Mesothelial cell of epicardium (in vitro differentiated cells): ENCODE measurements around the gene AGRN. TPM values are rescaled to one million over a fixed set of nuclear protein-coding genes. Genes with fewer than 3 reads are reported as not detected.
A peak's percentile ranks its signal among the peaks of the same experiment; 100 is the strongest.

Experiments used
- DNase-seq, 2 experiments: peaks; one replicate each; pipeline ENCODE4 v3.0.0; 2021; ENCODE audit warnings: low spot score in 2 of 2; ENCODE audit not compliant: unreplicated experiment in 2 of 2
- H3K27ac Mint-ChIP-seq: 2 replicates; pipeline ENCODE4 v1.8.0; 2021; ENCODE audit warnings: mixed read lengths
- H3K27me3 Mint-ChIP-seq: 2 replicates; pipeline ENCODE4 v1.8.0; 2021; ENCODE audit warnings: low read depth, mixed read lengths
- H3K36me3 Mint-ChIP-seq: 2 replicates; pipeline ENCODE4 v1.8.0; 2021; ENCODE audit warnings: mixed read lengths
- H3K4me1 Mint-ChIP-seq: 2 replicates; pipeline ENCODE4 v1.8.0; 2021; ENCODE audit warnings: mixed read lengths
- H3K4me3 Mint-ChIP-seq: 2 replicates; pipeline ENCODE4 v1.8.0; 2021; ENCODE audit warnings: mild to moderate bottlenecking, moderate library complexity, mixed read lengths
- H3K9me3 Mint-ChIP-seq: 2 replicates; pipeline ENCODE4 v1.8.0; 2021; ENCODE audit warnings: mixed read lengths
- total RNA-seq: library from RNA; stranded (reverse); gene quantifications from 3 replicates; pipeline ENCODE4 v1.2.1, GENCODE V29; 2021
- TF ChIP-seq, protein P1 (sequence below): fragments of 200-600 bp; sonication (generic); IDR thresholded peaks from one replicate; pipeline ENCODE4 v1.5.0; 2021; ENCODE audit warnings: antibody characterized with exemption; ENCODE audit not compliant: unreplicated experiment

The AGRN gene
- total RNA-seq, 1 donor from 2014 or later = 514 TPM

DNA sequence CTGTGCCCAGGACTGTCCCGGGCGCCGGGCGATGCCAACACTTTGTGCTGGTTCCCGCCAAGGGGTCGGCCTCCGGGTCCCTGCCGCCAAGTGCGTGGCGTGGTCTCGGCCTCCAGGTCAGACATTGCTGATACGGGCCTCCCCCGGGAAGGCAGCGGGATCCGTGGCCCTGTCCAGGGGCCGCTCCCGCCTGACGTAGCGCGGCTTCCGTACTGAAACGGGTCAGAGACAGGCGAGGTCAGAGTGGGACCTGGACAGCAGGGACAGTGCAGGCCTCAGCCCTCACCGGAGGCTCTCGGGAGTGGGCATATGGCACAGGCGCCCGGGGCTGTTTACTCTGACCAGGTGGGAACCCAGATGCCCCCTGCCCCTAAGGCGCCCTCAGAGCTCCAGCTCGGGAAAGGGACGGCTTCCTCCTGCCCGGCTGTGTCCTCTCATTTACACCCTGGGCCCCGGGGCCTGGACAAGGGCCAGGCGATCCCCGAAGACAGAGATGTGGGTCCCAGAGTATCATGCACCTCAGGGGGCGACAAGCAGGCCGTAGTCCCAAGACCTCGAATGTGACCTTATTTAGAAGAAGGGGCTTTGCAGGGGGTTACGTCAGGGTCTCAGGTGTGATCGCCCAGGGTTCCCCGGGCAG is 63.0 kb downstream of the AGRN start:
- H3K4me3 Mint-ChIP-seq = no peak overlapping the region

GRCh38 chr1:1083416-1084371 is 63.8 kb downstream of the AGRN start:
- DNase-seq = peak in 1 of 2 experiments; percentile 35
- peaks cover 5% of the 10 kb centered on the region for H3K36me3 Mint-ChIP-seq
- TF ChIP-seq, protein P1, sequence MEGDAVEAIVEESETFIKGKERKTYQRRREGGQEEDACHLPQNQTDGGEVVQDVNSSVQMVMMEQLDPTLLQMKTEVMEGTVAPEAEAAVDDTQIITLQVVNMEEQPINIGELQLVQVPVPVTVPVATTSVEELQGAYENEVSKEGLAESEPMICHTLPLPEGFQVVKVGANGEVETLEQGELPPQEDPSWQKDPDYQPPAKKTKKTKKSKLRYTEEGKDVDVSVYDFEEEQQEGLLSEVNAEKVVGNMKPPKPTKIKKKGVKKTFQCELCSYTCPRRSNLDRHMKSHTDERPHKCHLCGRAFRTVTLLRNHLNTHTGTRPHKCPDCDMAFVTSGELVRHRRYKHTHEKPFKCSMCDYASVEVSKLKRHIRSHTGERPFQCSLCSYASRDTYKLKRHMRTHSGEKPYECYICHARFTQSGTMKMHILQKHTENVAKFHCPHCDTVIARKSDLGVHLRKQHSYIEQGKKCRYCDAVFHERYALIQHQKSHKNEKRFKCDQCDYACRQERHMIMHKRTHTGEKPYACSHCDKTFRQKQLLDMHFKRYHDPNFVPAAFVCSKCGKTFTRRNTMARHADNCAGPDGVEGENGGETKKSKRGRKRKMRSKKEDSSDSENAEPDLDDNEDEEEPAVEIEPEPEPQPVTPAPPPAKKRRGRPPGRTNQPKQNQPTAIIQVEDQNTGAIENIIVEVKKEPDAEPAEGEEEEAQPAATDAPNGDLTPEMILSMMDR = no peak
- no peaks in the 10 kb centered on the region for H3K9me3 Mint-ChIP-seq
- H3K4me3 Mint-ChIP-seq = no peak overlapping the region
- H3K4me1 Mint-ChIP-seq = peaks cover 4% of the 10 kb centered on the region
- peak overlapping the region; percentile 25 for H3K27ac Mint-ChIP-seq
- H3K27me3 Mint-ChIP-seq = peaks cover 2% of the 10 kb centered on the region

More for the DNA sequence above, 63.0 kb downstream of the AGRN start:
- TF ChIP-seq, protein P1 = no peak
- H3K27ac Mint-ChIP-seq = peak overlapping the region; percentile 25
- H3K4me1 Mint-ChIP-seq = peaks cover 4% of the 10 kb centered on the region
- H3K36me3 Mint-ChIP-seq = peaks cover 3% of the 10 kb centered on the region
- H3K9me3 Mint-ChIP-seq = no peaks in the 10 kb centered on the region
- peak in 1 of 2 experiments; percentile 16 for DNase-seq
- peaks cover 2% of the 10 kb centered on the region for H3K27me3 Mint-ChIP-seq

GRCh38 chr1:1084372-1085170 is 64.7 kb downstream of the AGRN start:
- H3K27ac Mint-ChIP-seq = no peak overlapping the region
- peak in 1 of 2 experiments; percentile 14 for DNase-seq
- H3K27me3 Mint-ChIP-seq = no peaks in the 10 kb centered on the region
- TF ChIP-seq, protein P1 = no peak
- H3K4me3 Mint-ChIP-seq = no peak overlapping the region
- peaks cover 5% of the 10 kb centered on the region for H3K36me3 Mint-ChIP-seq
- H3K4me1 Mint-ChIP-seq = peaks cover 4% of the 10 kb centered on the region
- no peaks in the 10 kb centered on the region for H3K9me3 Mint-ChIP-seq

DNA sequence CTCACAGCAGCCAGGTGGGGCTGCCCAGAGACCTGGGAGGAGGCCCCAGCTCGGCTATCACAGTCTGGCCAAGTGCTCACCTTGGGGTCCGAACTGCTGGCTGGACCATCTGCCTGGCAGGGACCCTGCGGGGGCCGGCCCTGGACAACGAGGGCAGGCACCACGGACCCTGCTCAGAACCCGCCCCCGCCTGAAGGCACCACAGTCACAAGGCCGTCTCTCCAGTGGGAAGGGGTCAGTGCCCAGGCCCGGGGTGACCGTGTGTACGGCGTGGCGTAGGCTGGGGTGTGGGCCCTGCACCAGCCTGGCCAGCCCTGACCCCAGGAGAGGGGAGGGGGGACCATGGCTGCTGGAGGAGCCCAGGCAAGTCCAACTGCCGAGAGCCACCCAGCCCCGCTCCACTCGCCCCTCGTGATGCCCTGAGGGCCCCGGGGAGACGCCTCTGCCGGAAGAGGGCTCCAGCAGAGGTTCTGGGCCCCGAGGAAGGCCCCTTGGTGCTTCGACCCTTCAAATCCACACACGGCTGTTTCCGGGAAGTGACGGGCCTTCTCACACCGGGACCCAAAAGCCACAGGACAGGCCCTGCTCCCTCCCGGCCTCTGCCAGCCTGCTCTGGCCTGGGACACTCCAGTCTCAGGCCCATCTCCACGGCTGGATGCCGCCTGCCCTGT is 65.4 kb downstream of the AGRN start:
- Mint-ChIP-seq H3K9me3 (no peaks in the 10 kb centered on the region), H3K36me3 (peaks cover 5% of the 10 kb centered on the region), H3K27ac (no peak overlapping the region), H3K27me3 (no peaks in the 10 kb centered on the region), H3K4me1 (peaks cover under 1% of the 10 kb centered on the region), H3K4me3 (no peak overlapping the region)
- DNase-seq = no peak
- TF ChIP-seq, protein P1 = no peak
